Stimulated activated CD8-positive, alpha-beta memory T cell treated with anti-CD3 and anti-CD28 coated beads, Interleukin-15, amount 100 ng/mL, for 48 hours (primary cell): Measurements from ENCODE around the gene NUP42.
"Not testable (repeated sequence)": the region's sequence is repeated elsewhere in the genome, so short reads cannot be mapped to it uniquely, and the experiment has no call there.

ENCODE experiments used
- DNase-seq, 2 donors: peaks; one replicate each; pipeline ENCODE4 v3.0.0-alpha.2; 2020; ENCODE audit warnings: low read depth in 2 of 2

NUP42 gene

DNA sequence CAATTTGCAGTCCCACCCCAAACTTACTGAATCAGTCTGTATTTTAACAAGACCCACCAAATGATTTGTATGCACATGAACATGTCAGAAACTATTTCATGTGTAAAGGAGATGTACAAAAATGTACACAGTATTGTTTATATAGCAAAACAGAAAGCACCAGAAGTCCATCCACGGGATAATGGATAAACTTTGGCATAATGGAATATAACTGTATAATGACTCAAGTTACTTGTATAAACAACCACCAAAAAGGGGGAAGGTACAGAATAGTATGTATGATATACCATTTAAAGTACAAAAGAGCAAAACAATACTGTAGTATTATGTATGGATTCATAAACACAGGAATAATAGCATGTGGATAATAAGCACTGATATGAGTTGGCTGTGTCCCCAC lies 22.4 kb downstream of the NUP42 start:
- DNase-seq: no peak

DNA sequence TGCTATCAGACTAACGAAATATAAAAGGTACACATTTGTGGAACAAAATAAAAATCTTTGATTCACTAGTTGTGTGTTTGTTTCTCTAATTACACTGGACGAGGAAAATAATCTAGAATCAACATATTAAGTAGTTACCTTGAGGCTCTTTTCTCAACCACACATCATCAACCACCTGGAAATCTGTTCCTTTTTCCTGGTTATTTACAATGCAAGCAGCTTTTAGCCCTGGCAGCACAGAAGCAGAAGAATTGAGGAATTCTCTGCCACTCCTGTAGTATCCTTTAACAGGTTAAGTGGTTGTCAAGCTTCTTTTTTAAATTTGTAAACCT lies 23.7 kb downstream of the NUP42 start:
- DNase-seq: no peak

DNA sequence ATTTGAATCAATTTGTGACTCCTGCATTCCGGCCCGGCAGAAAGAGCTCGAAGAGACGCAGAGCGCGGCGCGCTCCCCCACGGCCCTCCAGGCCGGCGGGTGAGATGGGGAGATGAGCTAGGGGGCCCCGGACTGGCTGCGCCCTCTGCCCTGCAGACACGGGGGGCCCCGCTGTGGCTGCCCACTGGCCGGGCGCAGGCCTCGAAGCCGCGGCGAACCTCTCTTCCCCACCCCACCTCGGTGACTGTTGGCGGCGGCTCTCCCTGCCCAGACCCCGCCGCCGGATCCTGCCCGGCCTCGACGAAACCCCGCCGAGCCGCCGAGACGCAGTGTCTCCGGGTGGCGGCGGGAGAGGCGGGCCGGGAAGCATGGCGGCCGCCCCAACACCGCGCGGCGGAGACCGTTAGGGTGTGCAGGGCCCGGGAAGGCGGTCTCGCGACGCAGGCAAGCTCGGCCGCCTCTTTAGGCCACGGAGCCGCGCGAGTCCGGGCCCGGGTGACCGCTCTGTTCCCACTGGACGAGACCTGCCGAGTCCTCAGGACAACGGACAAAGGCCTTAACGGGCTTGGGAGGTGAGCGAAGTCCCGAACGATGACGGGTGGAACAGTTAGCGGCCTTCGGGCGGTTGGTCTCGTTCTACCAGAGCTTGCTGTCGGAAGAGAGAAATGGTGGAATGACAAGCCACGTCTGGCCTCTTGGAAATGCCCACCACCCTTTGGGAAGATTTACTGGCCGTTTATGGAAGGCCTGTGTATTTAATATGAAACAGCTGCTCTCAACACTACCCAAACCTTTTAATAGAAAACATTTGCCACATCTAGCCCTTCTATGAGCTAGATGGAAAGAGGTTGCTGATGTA lies 24.3 kb downstream of the NUP42 start:
- no peak for DNase-seq

DNA sequence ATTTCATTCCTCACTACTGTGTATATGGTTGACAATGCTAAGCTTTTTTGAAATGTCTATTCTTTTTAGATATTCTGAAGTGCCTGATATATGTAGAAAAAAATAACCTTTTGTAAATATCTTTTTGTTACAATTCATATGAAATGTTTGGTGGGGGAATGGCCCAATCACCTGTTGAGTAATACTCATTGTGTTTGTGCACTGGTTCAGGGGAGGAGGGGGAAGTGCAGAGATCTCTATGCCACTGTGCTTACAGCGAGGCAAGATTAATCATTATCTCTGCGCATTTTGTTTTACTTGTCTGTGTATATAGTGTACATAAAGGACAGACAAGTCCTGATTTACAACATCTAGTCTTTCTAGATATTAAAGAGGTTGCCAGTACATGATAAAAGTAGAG lies 25.2 kb downstream of the NUP42 start:
- no peak for DNase-seq

DNA sequence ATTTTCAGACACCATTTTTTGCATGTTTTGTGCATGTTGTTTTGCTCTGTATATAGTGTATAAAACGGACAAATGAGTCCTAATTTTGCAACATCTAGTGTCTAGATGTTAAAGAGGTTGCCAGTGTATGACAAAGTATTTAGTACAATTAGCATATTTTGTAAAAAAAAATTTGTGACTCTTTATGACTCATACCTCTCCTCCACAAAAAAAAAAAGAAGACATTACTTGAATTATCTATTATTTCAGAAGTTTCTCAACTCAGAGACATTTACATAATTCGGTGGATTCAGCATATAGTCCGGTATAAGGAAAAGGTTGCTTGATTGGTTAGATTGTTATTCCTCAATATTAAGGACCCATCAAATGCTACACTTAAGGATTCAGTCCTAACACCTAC lies 26.0 kb downstream of the NUP42 start:
- no peak for DNase-seq

DNA sequence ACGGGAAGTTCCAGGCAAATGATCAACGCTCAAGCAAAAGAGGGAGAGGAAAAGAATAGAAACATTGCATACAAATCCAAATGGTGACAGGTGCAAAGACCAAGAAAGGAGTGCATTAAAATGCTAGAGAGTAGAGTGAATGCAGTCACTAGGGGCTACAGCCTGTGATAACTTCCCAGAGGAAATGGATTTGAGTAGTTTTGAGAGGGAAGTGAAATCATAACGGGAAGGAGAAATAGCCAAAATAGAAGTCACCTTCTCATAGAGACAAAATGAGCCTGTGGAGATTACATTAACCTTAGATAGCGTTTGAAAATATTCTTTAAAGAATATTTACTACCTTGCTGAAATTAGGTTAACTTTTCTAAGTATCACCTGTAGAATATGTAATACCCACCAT lies 26.5 kb downstream of the NUP42 start:
- DNase-seq: no peak

DNA sequence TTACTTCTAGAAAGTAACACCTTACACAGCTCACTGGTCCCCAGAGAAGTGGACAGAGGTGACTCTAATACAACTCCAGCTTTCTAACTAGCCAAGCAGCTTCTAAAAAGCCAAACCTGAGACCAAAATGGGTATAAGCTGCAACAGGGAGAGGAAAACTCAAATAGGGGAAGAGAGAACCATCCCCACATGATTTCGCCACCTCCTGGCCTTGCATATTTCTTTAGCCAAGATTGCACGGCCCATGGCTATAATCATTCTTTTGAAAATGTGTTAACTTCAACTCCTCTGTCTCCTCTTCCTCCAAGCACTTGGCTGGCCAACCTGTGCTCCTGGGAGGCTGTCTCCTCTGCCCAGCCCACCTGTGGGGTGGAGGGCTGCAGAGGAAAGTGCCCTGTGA lies 28.7 kb downstream of the NUP42 start:
- no peak for DNase-seq

DNA sequence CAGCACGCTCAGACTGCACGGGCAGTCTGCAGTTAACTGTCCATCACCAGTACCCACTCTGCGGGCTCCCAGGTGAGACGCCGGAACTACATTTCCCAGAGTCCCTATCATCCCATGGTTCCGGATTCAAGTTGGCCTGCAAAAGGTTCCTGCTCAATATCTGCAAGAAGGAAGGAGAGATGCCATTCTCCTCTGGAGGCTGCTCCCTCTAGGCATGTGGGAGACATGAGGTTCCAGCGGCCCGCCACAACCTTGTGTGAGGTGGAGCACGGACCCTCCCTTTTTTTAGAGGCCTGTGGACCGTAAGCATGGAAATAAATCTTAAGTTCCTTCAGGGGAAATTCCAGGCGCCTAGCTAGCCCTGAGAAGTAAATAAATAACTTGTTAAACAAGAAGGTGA lies 29.7 kb downstream of the NUP42 start:
- DNase-seq: no peak

DNA sequence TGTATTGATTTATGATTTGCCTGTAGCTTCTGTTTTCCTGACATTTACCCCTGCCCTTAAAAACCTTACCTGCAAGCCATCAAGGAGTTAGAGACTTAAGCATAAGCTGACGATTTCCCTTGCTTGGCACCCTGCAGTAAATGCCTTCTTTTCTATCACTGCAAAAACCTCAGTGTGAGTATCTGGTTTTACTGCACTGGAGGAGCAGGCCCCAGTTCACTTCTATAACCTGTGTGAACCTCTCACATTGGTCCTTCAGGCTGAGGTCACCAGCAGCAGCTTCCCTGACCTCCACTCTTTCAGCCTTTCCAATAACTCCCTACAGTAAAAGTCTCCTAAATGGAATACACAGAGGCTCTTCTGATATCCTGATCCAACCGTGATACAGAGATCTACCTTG lies 30.5 kb downstream of the NUP42 start:
- DNase-seq: no peak

DNA sequence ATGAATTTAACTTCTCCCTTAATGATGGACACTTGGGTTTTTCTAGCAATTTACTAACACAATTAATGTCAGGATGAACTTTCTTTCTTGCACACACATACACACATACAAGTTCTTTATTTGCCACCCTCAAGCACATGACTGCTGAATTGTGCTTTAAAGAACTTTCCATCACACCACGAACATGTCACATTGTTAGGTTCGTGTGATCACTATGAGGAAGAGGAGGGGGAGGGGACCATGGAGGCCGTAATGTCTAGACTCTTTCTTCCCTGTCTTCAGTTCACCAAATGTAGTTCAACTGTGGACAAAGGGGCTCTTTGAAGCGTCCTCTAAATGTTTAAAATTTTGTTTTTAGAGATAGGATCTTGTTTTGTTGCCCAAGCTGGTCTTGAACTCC lies 31.0 kb downstream of the NUP42 start:
- DNase-seq: no peak

DNA sequence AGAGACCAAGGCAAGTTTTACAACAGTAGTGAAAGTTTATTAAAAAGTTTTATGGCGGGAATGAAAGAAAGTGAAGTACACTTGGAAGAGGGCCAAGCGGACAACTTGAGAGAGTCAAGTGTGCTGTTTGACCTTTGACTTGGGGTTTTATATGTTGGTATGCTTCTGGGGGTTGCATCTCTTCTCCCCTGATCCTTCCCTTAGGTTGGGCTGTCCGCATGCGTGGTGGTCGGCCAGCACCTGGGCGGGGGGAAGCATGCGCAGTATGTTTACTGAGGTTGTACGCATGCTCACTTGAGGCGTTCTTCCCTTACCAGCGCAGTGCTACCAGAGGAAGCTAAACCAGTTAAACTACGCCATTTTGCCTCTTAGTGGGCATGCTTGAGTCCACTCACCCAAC lies 31.9 kb downstream of the NUP42 start:
- DNase-seq: no peak

DNA sequence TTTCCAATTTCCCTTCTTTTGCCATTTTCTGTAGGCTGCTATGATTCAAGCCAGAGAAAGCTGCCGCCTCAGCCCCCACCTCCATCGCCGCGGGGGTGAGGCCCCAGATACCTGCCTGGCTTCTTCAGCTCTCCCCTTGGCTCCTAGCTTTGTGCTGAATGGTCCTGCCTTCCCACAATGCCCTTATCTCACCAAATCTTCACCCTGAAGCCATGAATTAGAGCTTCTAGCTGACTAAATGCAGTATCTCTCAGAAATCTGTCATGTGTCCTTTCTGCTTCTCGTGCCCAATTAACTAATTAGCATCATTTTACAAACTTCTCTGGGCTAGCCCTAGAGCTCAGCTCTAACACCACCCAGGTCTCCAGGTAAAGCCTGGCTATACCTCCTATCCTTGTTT lies 32.6 kb downstream of the NUP42 start:
- DNase-seq: no peak

DNA sequence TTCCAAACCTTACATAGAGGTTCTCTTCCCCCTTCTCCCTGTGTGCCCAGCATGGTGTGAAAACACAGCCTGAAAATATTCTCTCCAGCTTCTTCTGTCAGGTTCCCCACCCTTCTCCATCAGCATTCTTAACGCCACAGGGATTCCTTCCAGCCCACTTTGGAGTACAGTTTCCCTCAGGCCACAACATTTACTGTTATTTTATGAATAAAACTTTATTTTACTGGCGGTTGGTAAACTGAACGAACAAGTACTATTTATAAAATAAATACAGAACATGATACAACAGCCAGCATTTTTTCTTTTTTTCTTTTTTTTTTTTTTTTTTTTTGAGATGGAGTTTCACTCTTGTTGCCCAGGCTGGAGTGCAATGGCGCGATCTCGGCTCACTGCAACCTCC lies 33.1 kb downstream of the NUP42 start:
- no peak for DNase-seq

DNA sequence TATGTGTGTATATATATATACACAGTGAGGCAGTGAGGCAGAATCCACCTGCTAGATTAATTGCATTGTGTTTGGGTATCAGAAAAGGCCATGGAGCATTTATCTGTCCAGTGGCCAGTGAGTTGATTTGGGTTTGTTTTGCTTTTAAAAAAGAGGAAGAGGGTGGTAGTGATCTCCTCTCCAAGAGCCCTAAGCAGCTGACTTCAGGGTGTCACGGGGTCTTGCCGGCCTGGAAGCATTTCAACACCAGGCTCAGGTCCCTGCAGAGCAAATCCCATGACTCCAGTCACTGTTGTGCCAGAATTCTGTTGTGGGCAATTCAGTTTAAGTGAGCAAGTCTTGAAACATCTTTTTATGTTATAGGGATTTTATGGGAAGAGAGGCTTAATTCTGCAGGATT lies 34.2 kb downstream of the NUP42 start:
- DNase-seq: no peak

DNA sequence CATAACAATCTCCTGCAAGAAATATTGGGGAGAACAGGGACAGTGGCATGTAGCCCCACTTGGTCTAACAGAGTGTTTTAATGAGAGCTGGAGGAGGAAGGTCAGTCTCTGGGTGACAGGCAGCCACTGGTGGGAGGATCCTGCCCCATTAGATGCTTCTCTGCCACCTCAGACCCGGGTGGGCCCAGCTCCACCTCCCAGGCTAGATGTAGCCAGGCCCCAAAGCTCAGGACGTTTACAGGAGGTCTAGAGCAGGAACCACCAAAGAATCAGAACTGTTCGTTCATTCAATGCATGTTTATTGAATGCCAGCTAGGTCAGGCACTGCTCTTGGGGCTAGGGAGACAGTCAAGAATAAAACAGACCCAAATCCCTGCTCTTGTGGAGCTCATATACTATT lies 36.3 kb downstream of the NUP42 start:
- no peak for DNase-seq

DNA sequence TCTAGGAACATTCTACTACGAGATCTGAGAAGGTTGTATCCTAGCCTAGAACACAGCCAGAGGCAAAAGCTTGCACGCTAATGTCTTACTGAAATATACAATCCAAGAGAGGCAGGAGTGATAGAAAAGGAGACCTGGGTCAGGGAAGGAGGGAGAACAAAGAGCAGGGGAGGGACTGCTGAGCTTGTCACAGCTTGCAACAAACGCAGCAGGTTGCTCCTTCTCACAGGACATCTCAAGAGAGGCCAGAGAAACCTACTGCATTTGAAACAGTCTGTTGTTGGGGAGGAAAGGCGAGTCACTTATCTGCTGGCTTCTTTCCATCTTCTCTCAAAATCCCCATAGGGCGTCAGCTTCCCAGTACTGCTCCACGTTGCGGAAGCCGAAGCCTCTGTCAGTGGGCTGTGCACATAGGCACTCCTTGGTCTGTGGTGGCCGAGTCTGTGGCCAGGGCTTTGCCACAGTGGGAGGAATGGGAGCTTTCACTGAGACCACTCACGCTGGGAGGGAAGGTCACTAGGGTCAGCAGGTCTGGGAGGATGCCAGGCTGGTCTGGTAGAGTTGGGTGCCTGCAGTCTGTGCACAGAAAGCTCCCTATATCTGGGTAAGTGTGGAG lies 39.0 kb downstream of the NUP42 start:
- no peak for DNase-seq

DNA sequence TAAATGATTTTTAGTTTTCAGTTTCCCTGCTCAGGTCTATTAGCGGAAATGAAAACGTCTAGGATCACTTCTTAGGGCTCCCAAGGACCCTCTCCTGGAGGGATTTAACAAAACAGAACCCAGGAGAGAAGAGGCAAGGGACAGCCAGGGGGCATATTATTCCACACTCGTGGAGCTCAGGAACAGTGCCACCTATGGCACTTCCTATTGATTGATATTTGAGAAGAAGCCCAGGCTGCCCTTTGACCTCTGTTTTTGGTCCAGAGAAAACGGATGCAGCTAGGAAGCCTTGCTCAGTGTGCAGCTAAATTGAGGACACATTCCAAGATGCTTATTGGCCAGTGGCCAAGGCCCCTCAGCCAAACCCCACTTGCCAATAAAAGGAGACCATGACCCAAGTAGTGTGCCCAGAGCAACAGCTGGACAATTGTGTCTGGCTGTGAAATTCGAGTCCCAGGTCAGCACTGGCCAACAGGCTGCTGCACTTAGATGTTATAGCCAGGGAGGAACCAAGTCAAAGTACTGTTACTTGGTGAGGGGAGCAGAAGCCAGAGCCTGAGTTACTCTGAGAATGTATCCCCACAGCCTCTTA lies 40.7 kb downstream of the NUP42 start:
- DNase-seq: no peak

DNA sequence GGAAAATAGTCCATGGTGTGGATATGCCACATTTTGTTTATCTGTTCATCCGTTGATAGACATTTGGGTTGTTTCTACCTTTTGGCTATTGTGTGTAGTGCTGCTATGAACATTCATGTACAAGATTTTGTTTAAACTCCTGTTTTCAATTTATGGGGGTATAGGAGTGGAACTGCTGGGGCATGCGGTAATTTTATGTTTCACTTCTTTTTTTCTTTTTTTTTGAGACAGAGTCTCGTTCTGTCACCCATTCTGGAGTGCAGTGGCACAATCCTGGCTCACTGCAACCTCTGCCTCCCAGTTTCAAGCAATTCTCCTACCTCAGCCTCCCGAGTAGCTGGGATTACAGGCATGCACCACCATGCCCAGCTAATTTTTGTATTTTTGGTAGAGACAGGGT lies 42.5 kb downstream of the NUP42 start:
- not testable (repeated sequence) for DNase-seq

DNA sequence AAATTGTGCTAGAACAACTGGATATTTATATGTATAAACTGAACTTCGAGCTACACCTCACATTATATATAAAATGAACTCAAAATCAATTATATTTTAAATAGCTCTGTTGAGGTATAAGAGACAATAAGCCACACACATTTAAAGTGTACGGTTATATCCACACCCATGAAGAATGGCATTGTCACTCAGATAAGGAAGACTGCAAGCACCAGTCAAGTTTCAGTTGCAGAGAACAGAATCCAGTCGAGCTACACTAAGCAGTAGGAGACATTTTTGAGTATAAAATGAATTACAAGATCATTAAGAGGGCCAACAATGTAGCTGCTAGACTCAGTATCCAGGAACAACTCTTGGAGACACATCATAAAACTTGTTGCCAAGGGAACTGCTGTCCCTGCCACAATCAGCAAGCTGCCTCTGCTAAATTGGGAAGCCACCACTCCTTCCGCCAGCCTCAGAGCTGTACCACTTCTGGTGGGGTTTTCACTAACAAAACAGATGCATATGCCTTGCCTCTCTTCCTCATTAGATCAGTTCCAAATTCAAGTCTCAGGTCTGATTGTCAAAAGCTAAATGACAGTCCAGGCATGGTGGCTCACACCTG lies 45.1 kb downstream of the NUP42 start:
- DNase-seq: no peak

DNA sequence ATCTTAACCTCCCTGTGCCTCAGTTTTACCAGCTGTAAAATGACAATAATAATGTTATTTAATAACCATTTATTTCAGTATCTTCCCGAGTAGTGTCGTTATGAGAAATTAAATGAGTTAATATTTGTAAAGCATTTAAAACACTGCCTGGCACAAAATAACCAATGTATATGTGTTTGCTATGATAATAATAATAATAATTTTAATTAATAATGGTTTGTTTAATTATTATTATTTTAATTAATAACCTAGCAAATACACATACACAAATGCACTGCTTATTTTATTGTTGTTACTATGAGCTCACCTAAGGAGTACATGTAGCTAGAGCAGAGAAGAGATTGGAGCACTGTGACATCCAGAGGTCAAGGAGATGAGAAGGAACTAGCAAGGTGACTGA lies 46.6 kb downstream of the NUP42 start:
- DNase-seq: no peak

DNA sequence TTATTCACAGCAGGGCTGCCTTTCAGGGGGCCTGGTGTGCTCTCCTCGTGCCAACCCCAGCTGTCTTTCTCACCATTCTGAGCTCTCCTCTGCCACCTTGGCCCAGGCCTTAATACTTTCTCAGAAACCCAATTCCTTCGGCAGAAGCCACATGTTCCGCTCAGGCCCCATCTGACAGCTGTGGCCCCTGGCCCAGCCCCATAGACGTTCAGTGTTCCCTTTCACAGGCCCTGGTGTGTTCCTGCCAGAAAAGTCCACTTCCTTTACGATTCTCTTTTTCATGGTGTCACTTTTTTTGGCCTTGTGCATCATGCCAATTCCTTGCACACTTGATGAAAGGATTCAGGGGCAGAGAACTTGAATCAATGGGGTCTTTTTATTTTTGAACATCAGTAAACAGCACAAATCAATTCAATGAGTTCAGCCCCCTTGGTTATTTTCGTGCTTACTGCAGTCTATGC lies 48.8 kb downstream of the NUP42 start:
- DNase-seq: no peak

DNA sequence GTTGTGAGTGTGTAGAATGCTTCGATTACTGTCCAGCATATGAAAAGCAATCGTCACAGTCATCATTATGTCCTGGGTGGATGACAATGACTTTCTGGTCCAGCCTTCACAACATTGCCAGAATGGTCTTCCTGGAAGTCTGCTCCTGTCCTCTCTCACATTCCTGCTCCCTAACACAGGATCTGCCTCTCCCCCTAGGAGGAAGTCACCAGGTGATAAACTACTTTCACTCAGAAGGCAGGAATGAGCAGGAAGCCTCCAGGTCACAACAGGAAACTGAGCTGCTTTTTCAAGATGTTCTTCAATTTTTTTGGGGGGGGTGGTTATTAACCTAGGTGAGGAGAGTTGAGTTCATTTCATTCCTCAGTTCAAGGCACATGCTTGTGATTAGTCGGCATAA lies 51.1 kb downstream of the NUP42 start:
- DNase-seq: no peak
